H1 (cell line): ENCODE data around the gene SLC5A2. TPM values are rescaled to one million over a fixed set of nuclear protein-coding genes. Genes with fewer than 3 reads are reported as not detected.

ENCODE experiments used
- CTCF ChIA-PET: fragments of 300-600 bp; sonication (Branson Sonifier 250); formaldehyde crosslinking; loops from one replicate; lab custom pipeline; 2021; ENCODE audit not compliant: partially characterized antibody; lab: Charles Lee
- POLR2A ChIA-PET: fragments of 300-600 bp; sonication (Branson Sonifier 250); formaldehyde crosslinking; loops from one replicate; lab custom pipeline; 2021; ENCODE audit warnings: inconsistent platforms; ENCODE audit not compliant: partially characterized antibody; lab: Charles Lee
- DNase-seq, 2 experiments: peaks; one replicate each; pipeline versions ENCODE4 v3.0.0 to v3.0.0-alpha.2; 2010 to 2022; ENCODE audit warnings: low spot score in 2 of 2, low read depth in 1 of 2, mixed read lengths in 1 of 2
- FAIRE-seq: peaks from 2 replicates; lab custom pipeline; 2011; peaks lifted over from hg19 to GRCh38; lab: Jason Lieb, UNC
- H2AFZ ChIP-seq: 2 replicates; pipeline ENCODE4 v1.8.1; 2012; ENCODE audit warnings: low read length, inconsistent platforms
- H2AK5ac ChIP-seq: 2 replicates; pipeline ENCODE4 v1.6.1; 2013; ENCODE audit warnings: low read depth, low read length
- H2BK120ac ChIP-seq: replicated peaks from 2 replicates; pipeline ENCODE3; 2013; ENCODE audit warnings: low read depth, low read length, inconsistent platforms
- H2BK12ac ChIP-seq: 2 replicates; pipeline ENCODE4 v1.6.1; 2013; ENCODE audit warnings: low read depth, low read length
- H2BK15ac ChIP-seq: 2 replicates; pipeline ENCODE4 v1.6.1; 2013; ENCODE audit warnings: low read length
- H2BK20ac ChIP-seq: 2 replicates; pipeline ENCODE4 v1.6.1; 2013; ENCODE audit warnings: low read length
- H2BK5ac ChIP-seq: 2 replicates; pipeline ENCODE4 v1.6.1; 2013; ENCODE audit warnings: low read depth, low read length
- H3K14ac ChIP-seq: 2 replicates; pipeline ENCODE4 v1.6.1; 2013; ENCODE audit warnings: inconsistent platforms; ENCODE audit not compliant: insufficient read length
- H3K18ac ChIP-seq: 2 replicates; pipeline ENCODE4 v1.6.1; 2013; ENCODE audit warnings: low read length; ENCODE audit errors: extremely low read depth
- H3K23ac ChIP-seq: 2 replicates; pipeline ENCODE4 v1.6.1; 2013; ENCODE audit warnings: inconsistent platforms; ENCODE audit not compliant: insufficient read length
- H3K23me2 ChIP-seq: 2 replicates; pipeline ENCODE4 v1.6.1; 2013; ENCODE audit warnings: low read depth, low read length
- H3K27ac ChIP-seq: 2 replicates; pipeline ENCODE4 v1.6.1; 2011; ENCODE audit warnings: low read depth, low read length, inconsistent platforms
- H3K27me3 ChIP-seq, 4 experiments: replicated peaks in 1 of 4; 1 replicate in 1 of 4; 2 replicates in 3 of 4; pipeline versions ENCODE4 v1.6.1 to v1.8.1; 2011 to 2013; ENCODE audit warnings: low read length in 3 of 4, mild to moderate bottlenecking in 3 of 4, inconsistent platforms in 2 of 4, mixed read lengths in 2 of 4, moderate library complexity in 1 of 4; ENCODE audit not compliant: control insufficient read depth in 3 of 4, insufficient read depth in 3 of 4; ENCODE audit errors: extremely low read depth in 1 of 4
- H3K36me3 ChIP-seq, 4 experiments: 2 replicates each; pipeline versions ENCODE4 v1.6.1 to v1.8.1; 2011 to 2013; ENCODE audit warnings: mild to moderate bottlenecking in 4 of 4, low read length in 3 of 4, moderate library complexity in 2 of 4, control low read depth in 1 of 4, inconsistent platforms in 1 of 4; ENCODE audit not compliant: insufficient read depth in 4 of 4, control insufficient read depth in 2 of 4
- H3K4ac ChIP-seq: replicated peaks from 2 replicates; pipeline ENCODE3; 2013; ENCODE audit warnings: low read length, low read depth, mixed read lengths, inconsistent platforms; ENCODE audit not compliant: insufficient read length
- H3K4me1 ChIP-seq, 4 experiments: replicated peaks in 1 of 4; 1 replicate in 1 of 4; 2 replicates in 3 of 4; pipeline versions ENCODE4 v1.6.1 to v1.8.1; 2011 to 2013; ENCODE audit warnings: low read length in 3 of 4, inconsistent platforms in 2 of 4, mixed read lengths in 1 of 4; ENCODE audit not compliant: insufficient read depth in 4 of 4, control insufficient read depth in 3 of 4
- H3K4me2 ChIP-seq, 2 experiments: 2 replicates each; pipeline versions ENCODE4 v1.6.1 to v1.8.1; 2011 to 2013; ENCODE audit warnings: low read depth in 2 of 2, low read length in 2 of 2, control low read depth in 1 of 2, inconsistent platforms in 1 of 2, mild to moderate bottlenecking in 1 of 2; ENCODE audit not compliant: insufficient read depth in 1 of 2
- H3K4me3 ChIP-seq, 4 experiments: fragments of 200-600, 300-600 bp in 1 of 4; sonication (generic), shearing (Covaris generic), sonication (Bioruptor Twin) in 1 of 4; 2 replicates each; pipeline versions ENCODE4 v1.5.1 to v1.8.1; 2011 to 2016; ENCODE audit warnings: low read length in 4 of 4, low read depth in 3 of 4, control low read depth in 2 of 4, inconsistent platforms in 2 of 4, mild to moderate bottlenecking in 2 of 4, mixed read lengths in 1 of 4, moderate library complexity in 1 of 4; ENCODE audit not compliant: insufficient read depth in 2 of 4; ENCODE audit errors: extremely low read depth in 1 of 4
- H3K56ac ChIP-seq: replicated peaks from 2 replicates; pipeline ENCODE3; 2013; ENCODE audit warnings: low read depth, mild to moderate bottlenecking, mixed read lengths, low read length, inconsistent platforms; ENCODE audit not compliant: insufficient read length
- H3K79me1 ChIP-seq: 2 replicates; pipeline ENCODE4 v1.6.1; 2013; ENCODE audit warnings: low read depth, low read length, control low read depth
- H3K79me2 ChIP-seq, 2 experiments: 2 replicates each; pipeline versions ENCODE4 v1.6.1 to v1.8.1; 2012 to 2013; ENCODE audit warnings: low read length in 2 of 2, mild to moderate bottlenecking in 2 of 2, inconsistent platforms in 1 of 2; ENCODE audit not compliant: insufficient read depth in 2 of 2, control insufficient read depth in 1 of 2
- H3K9ac ChIP-seq, 4 experiments: replicated peaks in 1 of 4; 1 replicate in 1 of 4; 2 replicates in 3 of 4; pipeline versions ENCODE4 v1.6.1 to v1.8.1; 2011 to 2013; ENCODE audit warnings: low read depth in 3 of 4, low read length in 3 of 4, control low read depth in 2 of 4, mild to moderate bottlenecking in 2 of 4, moderate library complexity in 2 of 4, inconsistent platforms in 1 of 4; ENCODE audit errors: extremely low read depth in 1 of 4
- H3K9me3 ChIP-seq, 2 experiments: 2 replicates each; pipeline versions ENCODE4 v1.6.1 to v1.8.1; 2012 to 2013; ENCODE audit warnings: mild to moderate bottlenecking in 2 of 2, moderate library complexity in 2 of 2, control low read depth in 1 of 2, inconsistent platforms in 1 of 2, low read depth in 1 of 2, low read length in 1 of 2, mixed read lengths in 1 of 2; ENCODE audit not compliant: insufficient read depth in 2 of 2
- H4K20me1 ChIP-seq, 2 experiments: replicated peaks in 1 of 2; 2 replicates each; pipeline versions ENCODE3 to v1.8.1; 2011 to 2013; ENCODE audit warnings: inconsistent platforms in 2 of 2, low read length in 2 of 2, mild to moderate bottlenecking in 1 of 2; ENCODE audit not compliant: insufficient read depth in 2 of 2, control insufficient read depth in 1 of 2
- H4K5ac ChIP-seq: 2 replicates; pipeline ENCODE4 v1.6.1; 2013; ENCODE audit warnings: low read length, low read depth, mixed read lengths, inconsistent platforms; ENCODE audit not compliant: insufficient read length
- H4K8ac ChIP-seq: 2 replicates; pipeline ENCODE4 v1.8.0; 2013; ENCODE audit warnings: mild to moderate bottlenecking, moderate library complexity, low read length, inconsistent platforms; ENCODE audit not compliant: insufficient read depth; ENCODE audit errors: extremely low read depth
- H4K91ac ChIP-seq: replicated peaks from 2 replicates; pipeline ENCODE3; 2013; ENCODE audit warnings: low read length, mixed read lengths, inconsistent platforms; ENCODE audit not compliant: insufficient read length
- CHD1 ChIP-seq: IDR thresholded peaks from 2 replicates; pipeline ENCODE4 v1.6.1; 2012; ENCODE audit warnings: low read depth, low read length, improper control_type of control experiment
- EZH2 ChIP-seq: fragments of 200-600 bp; sonication (generic); IDR thresholded peaks from 2 replicates; pipeline ENCODE4 v1.7.1; 2012; ENCODE audit warnings: low read depth, mild to moderate bottlenecking, moderate library complexity, low read length, inconsistent platforms; ENCODE audit not compliant: severe bottlenecking
- FOSL1 ChIP-seq: IDR thresholded peaks from 2 replicates; pipeline ENCODE4 v1.6.1; 2011; ENCODE audit warnings: mild to moderate bottlenecking, low read depth, low read length, moderate library complexity; ENCODE audit not compliant: insufficient read depth
- GABPA ChIP-seq: IDR thresholded peaks from 2 replicates; pipeline ENCODE4 v1.6.1; 2011; ENCODE audit warnings: mild to moderate bottlenecking, low read length, moderate library complexity, borderline replicate concordance; ENCODE audit not compliant: insufficient read depth
- JUN ChIP-seq: IDR thresholded peaks from 2 replicates; pipeline ENCODE4 v1.6.1; 2011; ENCODE audit warnings: low read depth, mild to moderate bottlenecking, improper control_type of control experiment, low read length
- JUND ChIP-seq: IDR thresholded peaks from 2 replicates; pipeline ENCODE4 v1.6.1; 2011; ENCODE audit warnings: mild to moderate bottlenecking, improper control_type of control experiment, low read length
- SIRT6 ChIP-seq: IDR thresholded peaks from one replicate; pipeline ENCODE4 v1.7.1; 2012; ENCODE audit warnings: low read length, inconsistent platforms
- SUZ12 ChIP-seq: fragments of 200-600 bp; sonication (generic); IDR thresholded peaks from 2 replicates; pipeline ENCODE4 v1.6.1; 2012; ENCODE audit warnings: mild to moderate bottlenecking, inconsistent platforms, low read length, moderate library complexity, mixed read lengths
- USF2 ChIP-seq: IDR thresholded peaks from 2 replicates; pipeline ENCODE4 v1.6.1; 2011; ENCODE audit warnings: low read length, improper control_type of control experiment
- ZNF274 ChIP-seq: IDR thresholded peaks from 2 replicates; pipeline ENCODE4 v1.7.0; 2012; ENCODE audit warnings: low read length, borderline replicate concordance; ENCODE audit errors: extremely low read depth
- WGBS, 2 experiments: shearing (Covaris generic) in 1 of 2; methylation state at CpG; one replicate each; pipeline versions ENCODE4 v1.1.6 to v1.1.7; 2013 to 2015; ENCODE audit warnings: low lambda C conversion rate in 2 of 2, mixed read lengths in 2 of 2, inconsistent platforms in 1 of 2, low coverage in 1 of 2, missing lambda C conversion rate in 1 of 2; ENCODE audit not compliant: insufficient replicate concordance in 2 of 2, insufficient coverage in 1 of 2, insufficient read length in 1 of 2; ENCODE audit errors: extremely low coverage in 1 of 2, missing lambda C conversion rate in 1 of 2; 5-methylcytosine and 5-hydroxymethylcytosine counted together
- polyA plus RNA-seq, 7 experiments: library from polyadenylated mRNA; depleted of rRNA in 3 of 7; stranded (reverse) in 5 of 7; unstranded in 2 of 7; fragments of >200 nt in 5 of 7; fragments of 200-250 nt in 2 of 7; gene quantifications; 1 replicate in 5 of 7; 2 replicates in 1 of 7; 4 replicates in 1 of 7; pipeline versions ENCODE4 v1.2.1 to v1.2.3, GENCODE V29; 2011 to 2013; ENCODE audit warnings: missing spikeins in 2 of 7, mixed read lengths in 2 of 7
- total RNA-seq: library from RNA; stranded (reverse); fragmentation: NEBNext Ultra II Directional; extraction: Animal tissue kit (Norgen Biotek cat#: 25700); gene quantifications from 2 replicates; pipeline ENCODE4 v1.2.1, GENCODE V29; 2021

Gene SLC5A2
- total and polyA plus RNA-seq, 2 of the 8 experiments (the other 6 are each of a cell fraction or from before 2014, with no cell fraction given), result 0.56 to 4.4 TPM

DNA sequence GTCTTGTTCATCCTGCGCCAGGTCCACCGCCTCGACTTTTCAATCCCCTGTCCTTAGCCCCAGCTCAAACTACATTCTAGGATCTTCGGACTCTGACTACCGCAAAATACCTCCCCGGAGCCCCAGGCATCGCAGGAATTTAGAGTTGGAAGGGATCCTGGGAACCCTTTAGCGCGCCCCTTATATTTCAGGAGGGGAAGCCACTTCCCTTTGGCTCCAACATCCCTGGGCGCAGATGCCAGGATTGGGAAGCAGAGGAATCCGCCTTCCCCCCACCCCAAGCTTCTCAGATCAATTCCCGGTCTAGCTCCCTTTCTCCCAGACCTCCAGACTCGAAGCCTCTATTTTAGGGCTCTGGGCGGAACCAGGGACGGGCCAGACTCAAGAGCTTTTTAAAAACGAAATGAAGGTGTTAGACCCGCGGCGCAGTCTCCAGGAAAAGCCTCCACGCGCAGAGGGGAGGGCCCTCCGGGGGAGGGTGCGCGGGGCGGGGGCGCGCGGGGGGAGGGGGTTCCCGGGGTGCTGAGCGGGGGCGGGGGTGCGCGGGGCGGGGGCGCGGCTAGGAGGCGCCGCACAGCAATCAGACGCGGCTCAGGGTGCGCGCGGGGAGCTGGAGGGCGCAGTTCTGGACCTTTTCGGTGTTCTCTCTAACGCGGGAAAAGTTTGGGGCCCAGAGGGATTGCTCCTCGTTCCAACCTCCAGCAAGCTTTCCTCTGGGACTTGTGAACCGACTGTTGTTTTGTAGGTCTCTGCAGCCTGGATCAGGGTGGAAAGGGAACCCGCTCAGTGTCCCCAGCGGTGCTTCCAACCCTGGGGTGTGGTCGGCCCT is 46.4 kb downstream of the SLC5A2 start:
- Histone ChIP-seq H3K18ac (peak overlapping the region; percentile 87), H3K14ac (no peak overlapping the region), H2BK15ac (no peak overlapping the region), H3K4ac (no peak overlapping the region), H4K91ac (no peak overlapping the region), H2AK5ac (no peak overlapping the region), H2BK5ac (no peak overlapping the region), H3K4me1 (peaks cover 6 to 14% (median 8%) of the 10 kb centered on the region in 4 experiments), H3K4me2 (peak overlapping the region; percentile 73 to 92), H3K56ac (no peak overlapping the region), H3K23me2 (peaks cover 9% of the 10 kb centered on the region; the same call in 1 of the 2 replicates), H2BK12ac (0 out of 2 replicates have a peak overlapping the region, but pooled peaks have one; percentile 5), H3K27ac (no peak overlapping the region), H4K20me1 (no peaks in the 10 kb centered on the region), H3K23ac (no peak overlapping the region), H2BK20ac (0 out of 2 replicates have a peak overlapping the region, but pooled peaks have one; percentile 21), H3K79me1 (no peaks in the 10 kb centered on the region), H2AFZ (peak overlapping the region; percentile 97), H3K36me3 (no peaks in the 10 kb centered on the region), H4K5ac (no peak overlapping the region), H3K27me3 (peaks cover 5 to 31% (median 25%) of the 10 kb centered on the region in 4 experiments), H3K4me3 (peak overlapping the region; percentile 51 to 74 (median 64)), H3K79me2 (no peaks in the 10 kb centered on the region), H3K9ac (peak overlapping the region in 3 of 4 experiments; percentile 13 to 88 (median 29); a peak in 4 of 7 replicates), H3K9me3 (no peaks in the 10 kb centered on the region), H2BK120ac (no peak overlapping the region), H4K8ac (0 out of 2 replicates have a peak overlapping the region, but pooled peaks have one; percentile 45)
- CTCF ChIA-PET, result interaction anchor here (0.8 to 2.2 kb wide), 8 partner anchors 9 to 339 kb away, joined by 3 to 6 read pairs (median 4); no protein-coding TSS in a partner anchor
- FAIRE-seq, result no peak
- WGBS, 2 experiments, result 7% methylated on average over 25 of the region's 52 CpGs; no CpG with 5 or more reads in 1 of the 2 experiments
- DNase-seq, result peak in 1 of 2 experiments; percentile 58
- POLR2A ChIA-PET, result interaction anchor here (0.6 to 5.1 kb wide), 11 partner anchors 8 to 341 kb away, joined by 3 to 27 read pairs (median 3); partner anchors contain the start of gene RUSF1
- TF ChIP-seq GABPA, result no peak
- no peak for TF ChIP-seq ZNF274
- no peak for TF ChIP-seq JUN
- peak; percentile 30; the same call in 1 of the 2 replicates for TF ChIP-seq SUZ12
- TF ChIP-seq FOSL1, result no peak
- no peak for TF ChIP-seq JUND
- TF ChIP-seq SIRT6, result no peak
- no peak for TF ChIP-seq USF2
- TF ChIP-seq CHD1, result no peak
- TF ChIP-seq EZH2, result peak; percentile 50
